ENCODE measurements around the gene OSBPL6. TPM values are rescaled to one million over a fixed set of nuclear protein-coding genes. Genes with fewer than 3 reads are reported as not detected.

The OSBPL6 gene
- total and polyA plus RNA-seq, 9 of the 15 experiments (the other 6 are each of a cell fraction or from before 2014, with no cell fraction given) = 3.4 to 12.7 (median 9.3) TPM

DNA sequence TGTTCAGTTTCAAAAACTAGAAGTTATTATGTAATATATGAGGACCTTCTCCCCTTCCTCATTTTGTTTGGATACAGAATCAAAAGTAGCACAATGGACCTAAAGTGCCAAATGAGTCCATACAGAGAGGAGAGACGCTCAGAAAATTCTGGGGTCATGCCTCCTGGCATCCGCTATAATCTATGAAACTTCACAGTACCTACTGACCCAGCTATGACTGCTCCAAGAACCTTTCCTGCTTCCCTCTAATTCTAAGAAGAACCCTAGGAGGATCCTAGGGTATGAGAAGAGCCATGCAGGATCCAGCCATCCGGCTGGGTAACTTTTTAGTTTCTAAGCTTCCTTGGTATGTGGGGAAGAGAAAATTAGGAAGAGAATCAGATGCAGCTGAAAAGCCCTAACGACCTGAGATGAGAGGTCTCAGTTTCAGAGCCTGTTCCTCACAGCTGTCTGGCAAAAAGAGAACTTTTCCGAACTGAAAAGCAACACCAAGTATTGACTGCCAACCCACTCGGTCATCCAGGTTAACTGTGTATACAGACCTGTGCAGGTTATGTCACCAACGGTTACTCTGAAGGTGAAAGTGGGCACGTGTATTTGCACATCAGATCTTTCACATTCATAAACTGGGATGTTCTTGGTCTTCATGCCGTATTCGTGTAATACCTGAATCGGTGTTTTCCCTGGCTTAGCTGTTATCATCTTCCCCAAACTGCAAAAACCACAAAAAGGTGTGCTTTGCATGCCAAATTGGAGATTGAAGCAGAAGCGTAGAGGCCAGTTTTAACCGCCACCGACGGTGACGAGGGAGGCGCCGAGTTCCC lies 255.6 kb downstream of the OSBPL6 start (continued):
- TF ChIP-seq TOE1 (IDR thresholded peaks at IDR 0.05; ENCODE audit: borderline replicate concordance) = 0 out of 2 replicates have a peak, but pooled peaks have one; percentile 7
- no peak for TF ChIP-seq TOE1 (CRISPR knock-in tag; IDR thresholded peaks at IDR 0.05; ENCODE audit: borderline replicate concordance, low read depth)
- no peak for TF ChIP-seq ZBED1 (IDR thresholded peaks at IDR 0.05)
- TF ChIP-seq ZNF444 (CRISPR knock-in tag; IDR thresholded peaks at IDR 0.05) = no peak
- no peak for TF ChIP-seq RAD21 (CRISPR knock-in tag; conservative IDR thresholded peaks at IDR 0.05 in 1 of 2, IDR thresholded peaks at IDR 0.05 in 1 of 2)
- TF ChIP-seq CC2D1A (IDR thresholded peaks at IDR 0.05) = 0 out of 2 replicates have a peak, but pooled peaks have one; percentile 12
- no peak for TF ChIP-seq FOXA1 (IDR thresholded peaks at IDR 0.05; ENCODE audit: borderline replicate concordance)
- TF ChIP-seq CBFB (CRISPR knock-in tag; IDR thresholded peaks at IDR 0.05) = no peak
- TF ChIP-seq, protein P1, sequence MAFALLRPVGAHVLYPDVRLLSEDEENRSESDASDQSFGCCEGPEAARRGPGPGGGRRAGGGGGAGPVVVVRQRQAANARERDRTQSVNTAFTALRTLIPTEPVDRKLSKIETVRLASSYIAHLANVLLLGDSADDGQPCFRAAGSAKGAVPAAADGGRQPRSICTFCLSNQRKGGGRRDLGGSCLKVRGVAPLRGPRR (CRISPR knock-in tag; IDR thresholded peaks at IDR 0.05) = no peak
- TF ChIP-seq ZNF785 (CRISPR knock-in tag; IDR thresholded peaks at IDR 0.05) = no peak
- TF ChIP-seq JUNB (CRISPR knock-in tag; conservative IDR thresholded peaks at IDR 0.05) = 0 out of 2 replicates have a peak, but pooled peaks have one; percentile 24
- no peak for TF ChIP-seq ZNF79 (CRISPR knock-in tag; IDR thresholded peaks at IDR 0.05; ENCODE audit: low read depth)
- TF ChIP-seq MYBL2 (IDR thresholded peaks at IDR 0.05; ENCODE audit: low read depth) = peak; percentile 44
- TF ChIP-seq MYBL2 (CRISPR knock-in tag; IDR thresholded peaks at IDR 0.05; ENCODE audit: borderline replicate concordance) = no peak
- no peak for TF ChIP-seq PTTG1 (tag; IDR thresholded peaks at IDR 0.05; ENCODE audit: low read depth)
- TF ChIP-seq ATF7 (IDR thresholded peaks at IDR 0.05) = no peak
- no peak for TF ChIP-seq RCOR1 (IDR thresholded peaks at IDR 0.05; ENCODE audit: borderline replicate concordance in 1 of 2, low read depth in 2 of 2, low read length in 2 of 2)
- no peak for TF ChIP-seq GABPA (tag; conservative IDR thresholded peaks at IDR 0.05; ENCODE audit: low read depth)
- TF ChIP-seq RFX1 (IDR thresholded peaks at IDR 0.05) = no peak
- TF ChIP-seq ARHGAP35 (IDR thresholded peaks at IDR 0.05; ENCODE audit: partially characterized antibody) = no peak
- TF ChIP-seq, protein P2, sequence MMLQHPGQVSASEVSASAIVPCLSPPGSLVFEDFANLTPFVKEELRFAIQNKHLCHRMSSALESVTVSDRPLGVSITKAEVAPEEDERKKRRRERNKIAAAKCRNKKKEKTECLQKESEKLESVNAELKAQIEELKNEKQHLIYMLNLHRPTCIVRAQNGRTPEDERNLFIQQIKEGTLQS (IDR thresholded peaks at IDR 0.05) = no peak
- TF ChIP-seq, protein P2 (CRISPR knock-in tag; conservative IDR thresholded peaks at IDR 0.05) = no peak
- TF ChIP-seq ETV5 (CRISPR knock-in tag; IDR thresholded peaks at IDR 0.05; ENCODE audit: low read depth) = 0 out of 2 replicates have a peak, but pooled peaks have one; percentile 10
- TF ChIP-seq, protein P3, sequence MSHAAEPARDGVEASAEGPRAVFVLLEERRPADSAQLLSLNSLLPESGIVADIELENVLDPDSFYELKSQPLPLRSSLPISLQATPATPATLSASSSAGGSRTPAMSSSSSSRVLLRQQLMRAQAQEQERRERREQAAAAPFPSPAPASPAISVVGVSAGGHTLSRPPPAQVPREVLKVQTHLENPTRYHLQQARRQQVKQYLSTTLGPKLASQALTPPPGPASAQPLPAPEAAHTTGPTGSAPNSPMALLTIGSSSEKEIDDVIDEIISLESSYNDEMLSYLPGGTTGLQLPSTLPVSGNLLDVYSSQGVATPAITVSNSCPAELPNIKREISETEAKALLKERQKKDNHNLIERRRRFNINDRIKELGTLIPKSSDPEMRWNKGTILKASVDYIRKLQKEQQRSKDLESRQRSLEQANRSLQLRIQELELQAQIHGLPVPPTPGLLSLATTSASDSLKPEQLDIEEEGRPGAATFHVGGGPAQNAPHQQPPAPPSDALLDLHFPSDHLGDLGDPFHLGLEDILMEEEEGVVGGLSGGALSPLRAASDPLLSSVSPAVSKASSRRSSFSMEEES (CRISPR knock-in tag; IDR thresholded peaks at IDR 0.05) = no peak
- 0 out of 2 replicates have a peak, but pooled peaks have one; percentile 63 for TF ChIP-seq HDGF (IDR thresholded peaks at IDR 0.05)
